ENCODE data around the gene ABCG1. TPM values are rescaled to one million over a fixed set of nuclear protein-coding genes. Genes with fewer than 3 reads are reported as not detected.

The ABCG1 gene
- total and polyA plus RNA-seq, 2 experiments from 2014 or later: 1.3 to 4.4 TPM

DNA sequence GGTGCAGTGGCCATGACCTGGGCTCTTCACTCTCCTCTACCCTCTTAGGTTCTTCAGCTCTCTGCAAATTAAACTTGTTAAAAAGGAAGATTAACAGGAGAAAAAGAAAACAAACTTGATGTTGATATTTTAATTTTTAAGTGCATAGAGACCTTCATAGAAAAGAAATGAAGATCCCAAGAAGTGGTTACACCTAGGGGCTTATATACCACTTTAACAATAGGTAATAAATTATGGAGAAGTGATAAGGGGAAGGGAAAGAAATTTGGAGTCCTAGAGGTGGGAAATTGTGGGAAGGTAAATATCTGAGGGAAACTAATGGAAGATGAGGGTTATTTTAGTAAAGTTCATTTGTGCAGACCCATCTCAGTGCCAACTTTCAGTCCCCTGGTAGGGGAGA lies 112.7 kb downstream of the ABCG1 start:
- Histone ChIP-seq H3K79me2 (replicated peaks; ENCODE audit: insufficient read depth) (no peaks in the 10 kb centered on the region), H3K4me3 (no peak overlapping the region), H3K27ac (ENCODE audit: low read depth) (no peak overlapping the region), H2AFZ (no peak overlapping the region), H3F3A (replicated peaks; ENCODE audit: low read depth) (no peaks in the 10 kb centered on the region), H4K20me1 (replicated peaks; ENCODE audit: insufficient read depth) (no peaks in the 10 kb centered on the region), H3K4me1 (ENCODE audit: insufficient read depth) (0 out of 2 replicates have a peak, but pooled peaks cover 15% of the 10 kb centered on the region), H3K36me3 (ENCODE audit: insufficient read depth) (no peaks in the 10 kb centered on the region), H3K9me2 (ENCODE audit: insufficient read depth) (no peaks in the 10 kb centered on the region), H3K27me3 (ENCODE audit: insufficient read depth) (no peaks in the 10 kb centered on the region), H3K4me2 (no peak overlapping the region)
- H3K36me3 Mint-ChIP-seq (ENCODE audit: low read depth): peaks cover 29% of the 10 kb centered on the region
- no peak overlapping the region for H3K4me3 Mint-ChIP-seq
- H3K4me1 Mint-ChIP-seq: peaks cover 21% of the 10 kb centered on the region
- peaks cover 36% of the 10 kb centered on the region for H3K9me3 Mint-ChIP-seq
- no peaks in the 10 kb centered on the region for H3K27me3 Mint-ChIP-seq (ENCODE audit: insufficient read depth, low read depth, poor library complexity)
- ATAC-seq (no peak), DNase-seq (ENCODE audit: low spot score) (no peak)
- no peak overlapping the region for H3K27ac Mint-ChIP-seq
- no peak for TF ChIP-seq CTCF (conservative IDR thresholded peaks at IDR 0.05; ENCODE audit: low read depth in 2 of 2)
- TF ChIP-seq STAT1 (IDR thresholded peaks at IDR 0.05; ENCODE audit: unreplicated experiment): no peak
- TF ChIP-seq ZNF331 (CRISPR knock-in tag; IDR thresholded peaks at IDR 0.05; ENCODE audit: low read depth): no peak
- no peak for TF ChIP-seq POLR2AphosphoS5 (IDR thresholded peaks at IDR 0.05; ENCODE audit: low read depth)
- TF ChIP-seq, protein P1, sequence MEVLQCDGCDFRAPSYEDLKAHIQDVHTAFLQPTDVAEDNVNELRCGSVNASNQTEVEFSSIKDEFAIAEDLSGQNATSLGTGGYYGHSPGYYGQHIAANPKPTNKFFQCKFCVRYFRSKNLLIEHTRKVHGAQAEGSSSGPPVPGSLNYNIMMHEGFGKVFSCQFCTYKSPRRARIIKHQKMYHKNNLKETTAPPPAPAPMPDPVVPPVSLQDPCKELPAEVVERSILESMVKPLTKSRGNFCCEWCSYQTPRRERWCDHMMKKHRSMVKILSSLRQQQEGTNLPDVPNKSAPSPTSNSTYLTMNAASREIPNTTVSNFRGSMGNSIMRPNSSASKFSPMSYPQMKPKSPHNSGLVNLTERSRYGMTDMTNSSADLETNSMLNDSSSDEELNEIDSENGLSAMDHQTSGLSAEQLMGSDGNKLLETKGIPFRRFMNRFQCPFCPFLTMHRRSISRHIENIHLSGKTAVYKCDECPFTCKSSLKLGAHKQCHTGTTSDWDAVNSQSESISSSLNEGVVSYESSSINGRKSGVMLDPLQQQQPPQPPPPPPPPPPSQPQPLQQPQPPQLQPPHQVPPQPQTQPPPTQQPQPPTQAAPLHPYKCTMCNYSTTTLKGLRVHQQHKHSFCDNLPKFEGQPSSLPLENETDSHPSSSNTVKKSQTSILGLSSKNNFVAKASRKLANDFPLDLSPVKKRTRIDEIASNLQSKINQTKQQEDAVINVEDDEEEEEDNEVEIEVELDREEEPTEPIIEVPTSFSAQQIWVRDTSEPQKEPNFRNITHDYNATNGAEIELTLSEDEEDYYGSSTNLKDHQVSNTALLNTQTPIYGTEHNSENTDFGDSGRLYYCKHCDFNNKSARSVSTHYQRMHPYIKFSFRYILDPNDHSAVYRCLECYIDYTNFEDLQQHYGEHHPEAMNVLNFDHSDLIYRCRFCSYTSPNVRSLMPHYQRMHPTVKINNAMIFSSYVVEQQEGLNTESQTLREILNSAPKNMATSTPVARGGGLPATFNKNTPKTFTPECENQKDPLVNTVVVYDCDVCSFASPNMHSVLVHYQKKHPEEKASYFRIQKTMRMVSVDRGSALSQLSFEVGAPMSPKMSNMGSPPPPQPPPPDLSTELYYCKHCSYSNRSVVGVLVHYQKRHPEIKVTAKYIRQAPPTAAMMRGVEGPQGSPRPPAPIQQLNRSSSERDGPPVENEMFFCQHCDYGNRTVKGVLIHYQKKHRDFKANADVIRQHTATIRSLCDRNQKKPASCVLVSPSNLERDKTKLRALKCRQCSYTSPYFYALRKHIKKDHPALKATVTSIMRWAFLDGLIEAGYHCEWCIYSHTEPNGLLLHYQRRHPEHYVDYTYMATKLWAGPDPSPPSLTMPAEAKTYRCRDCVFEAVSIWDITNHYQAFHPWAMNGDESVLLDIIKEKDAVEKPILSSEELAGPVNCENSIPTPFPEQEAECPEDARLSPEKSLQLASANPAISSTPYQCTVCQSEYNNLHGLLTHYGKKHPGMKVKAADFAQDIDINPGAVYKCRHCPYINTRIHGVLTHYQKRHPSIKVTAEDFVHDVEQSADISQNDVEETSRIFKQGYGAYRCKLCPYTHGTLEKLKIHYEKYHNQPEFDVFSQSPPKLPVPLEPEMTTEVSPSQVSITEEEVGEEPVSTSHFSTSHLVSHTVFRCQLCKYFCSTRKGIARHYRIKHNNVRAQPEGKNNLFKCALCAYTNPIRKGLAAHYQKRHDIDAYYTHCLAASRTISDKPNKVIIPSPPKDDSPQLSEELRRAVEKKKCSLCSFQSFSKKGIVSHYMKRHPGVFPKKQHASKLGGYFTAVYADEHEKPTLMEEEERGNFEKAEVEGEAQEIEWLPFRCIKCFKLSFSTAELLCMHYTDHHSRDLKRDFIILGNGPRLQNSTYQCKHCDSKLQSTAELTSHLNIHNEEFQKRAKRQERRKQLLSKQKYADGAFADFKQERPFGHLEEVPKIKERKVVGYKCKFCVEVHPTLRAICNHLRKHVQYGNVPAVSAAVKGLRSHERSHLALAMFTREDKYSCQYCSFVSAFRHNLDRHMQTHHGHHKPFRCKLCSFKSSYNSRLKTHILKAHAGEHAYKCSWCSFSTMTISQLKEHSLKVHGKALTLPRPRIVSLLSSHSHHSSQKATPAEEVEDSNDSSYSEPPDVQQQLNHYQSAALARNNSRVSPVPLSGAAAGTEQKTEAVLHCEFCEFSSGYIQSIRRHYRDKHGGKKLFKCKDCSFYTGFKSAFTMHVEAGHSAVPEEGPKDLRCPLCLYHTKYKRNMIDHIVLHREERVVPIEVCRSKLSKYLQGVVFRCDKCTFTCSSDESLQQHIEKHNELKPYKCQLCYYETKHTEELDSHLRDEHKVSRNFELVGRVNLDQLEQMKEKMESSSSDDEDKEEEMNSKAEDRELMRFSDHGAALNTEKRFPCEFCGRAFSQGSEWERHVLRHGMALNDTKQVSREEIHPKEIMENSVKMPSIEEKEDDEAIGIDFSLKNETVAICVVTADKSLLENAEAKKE (CRISPR knock-in tag; IDR thresholded peaks at IDR 0.05): no peak
- TF ChIP-seq, protein P2, sequence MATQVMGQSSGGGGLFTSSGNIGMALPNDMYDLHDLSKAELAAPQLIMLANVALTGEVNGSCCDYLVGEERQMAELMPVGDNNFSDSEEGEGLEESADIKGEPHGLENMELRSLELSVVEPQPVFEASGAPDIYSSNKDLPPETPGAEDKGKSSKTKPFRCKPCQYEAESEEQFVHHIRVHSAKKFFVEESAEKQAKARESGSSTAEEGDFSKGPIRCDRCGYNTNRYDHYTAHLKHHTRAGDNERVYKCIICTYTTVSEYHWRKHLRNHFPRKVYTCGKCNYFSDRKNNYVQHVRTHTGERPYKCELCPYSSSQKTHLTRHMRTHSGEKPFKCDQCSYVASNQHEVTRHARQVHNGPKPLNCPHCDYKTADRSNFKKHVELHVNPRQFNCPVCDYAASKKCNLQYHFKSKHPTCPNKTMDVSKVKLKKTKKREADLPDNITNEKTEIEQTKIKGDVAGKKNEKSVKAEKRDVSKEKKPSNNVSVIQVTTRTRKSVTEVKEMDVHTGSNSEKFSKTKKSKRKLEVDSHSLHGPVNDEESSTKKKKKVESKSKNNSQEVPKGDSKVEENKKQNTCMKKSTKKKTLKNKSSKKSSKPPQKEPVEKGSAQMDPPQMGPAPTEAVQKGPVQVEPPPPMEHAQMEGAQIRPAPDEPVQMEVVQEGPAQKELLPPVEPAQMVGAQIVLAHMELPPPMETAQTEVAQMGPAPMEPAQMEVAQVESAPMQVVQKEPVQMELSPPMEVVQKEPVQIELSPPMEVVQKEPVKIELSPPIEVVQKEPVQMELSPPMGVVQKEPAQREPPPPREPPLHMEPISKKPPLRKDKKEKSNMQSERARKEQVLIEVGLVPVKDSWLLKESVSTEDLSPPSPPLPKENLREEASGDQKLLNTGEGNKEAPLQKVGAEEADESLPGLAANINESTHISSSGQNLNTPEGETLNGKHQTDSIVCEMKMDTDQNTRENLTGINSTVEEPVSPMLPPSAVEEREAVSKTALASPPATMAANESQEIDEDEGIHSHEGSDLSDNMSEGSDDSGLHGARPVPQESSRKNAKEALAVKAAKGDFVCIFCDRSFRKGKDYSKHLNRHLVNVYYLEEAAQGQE (IDR thresholded peaks at IDR 0.05; ENCODE audit: unreplicated experiment): no peak
- TF ChIP-seq, protein P3, sequence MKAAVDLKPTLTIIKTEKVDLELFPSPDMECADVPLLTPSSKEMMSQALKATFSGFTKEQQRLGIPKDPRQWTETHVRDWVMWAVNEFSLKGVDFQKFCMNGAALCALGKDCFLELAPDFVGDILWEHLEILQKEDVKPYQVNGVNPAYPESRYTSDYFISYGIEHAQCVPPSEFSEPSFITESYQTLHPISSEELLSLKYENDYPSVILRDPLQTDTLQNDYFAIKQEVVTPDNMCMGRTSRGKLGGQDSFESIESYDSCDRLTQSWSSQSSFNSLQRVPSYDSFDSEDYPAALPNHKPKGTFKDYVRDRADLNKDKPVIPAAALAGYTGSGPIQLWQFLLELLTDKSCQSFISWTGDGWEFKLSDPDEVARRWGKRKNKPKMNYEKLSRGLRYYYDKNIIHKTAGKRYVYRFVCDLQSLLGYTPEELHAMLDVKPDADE (IDR thresholded peaks at IDR 0.05): no peak
- TF ChIP-seq CREB1 (CRISPR knock-in tag; IDR thresholded peaks at IDR 0.05; ENCODE audit: low read depth): no peak
- no peak for TF ChIP-seq EZH2 (IDR thresholded peaks at IDR 0.05; ENCODE audit: low read depth, unreplicated experiment)
- TF ChIP-seq ZNF114 (CRISPR knock-in tag; IDR thresholded peaks at IDR 0.05): no peak

Data from GM23338 (cell line).